B cell (primary cell): ENCODE results near the gene RFT1. TPM values are rescaled to one million over a fixed set of nuclear protein-coding genes. Genes with fewer than 3 reads are reported as not detected.

Experiments used
- ATAC-seq: fragments of 200-7000 bp; cut with Tn5 transposase; one replicate; pipeline ENCODE4 v1.10.0; 2021; ENCODE audit warnings: low read depth, mild to moderate bottlenecking, moderate number of reproducible peaks, moderate library complexity
- CTCF ChIA-PET: fragments of 350-600 bp; sonication (Branson Sonifier 250); formaldehyde crosslinking; loops from one replicate; lab custom pipeline; 2021; ENCODE audit warnings: antibody characterized with exemption, inconsistent platforms; lab: Charles Lee
- POLR2A ChIA-PET: fragments of 350-600 bp; sonication (Branson Sonifier 250); formaldehyde crosslinking; loops from one replicate; lab custom pipeline; 2021; ENCODE audit warnings: antibody characterized with exemption; lab: Charles Lee
- DNase-seq: peaks from one replicate; pipeline ENCODE4 v3.0.0; 2013
- H2AFZ ChIP-seq: 2 replicates; pipeline ENCODE4 v1.6.1; 2012; ENCODE audit warnings: mild to moderate bottlenecking, low read depth, low read length; ENCODE audit not compliant: insufficient read depth, poor library complexity, severe bottlenecking
- H3K27ac ChIP-seq, 2 donors: 1 replicate in 1 of 2; 2 replicates in 1 of 2; pipeline ENCODE4 v1.5.1; 2012 to 2013; ENCODE audit warnings: low read length in 2 of 2, mild to moderate bottlenecking in 2 of 2, moderate library complexity in 1 of 2
- H3K27me3 ChIP-seq, 4 experiments: fragments of 200-600 bp in 1 of 4; sonication (generic) in 1 of 4; replicated peaks in 1 of 4; 1 replicate in 2 of 4; 2 replicates in 2 of 4; pipeline versions ENCODE4 v1.6.1 to v1.7.0; 2013 to 2016; ENCODE audit warnings: low read length in 3 of 4, mild to moderate bottlenecking in 2 of 4, mixed read lengths in 1 of 4, moderate library complexity in 1 of 4; ENCODE audit not compliant: insufficient read depth in 4 of 4, control insufficient read depth in 3 of 4; ENCODE audit errors: control extremely low read depth in 1 of 4
- H3K36me3 ChIP-seq, 2 experiments: replicated peaks in 1 of 2; 1 replicate in 1 of 2; 2 replicates in 1 of 2; pipeline versions ENCODE4 v1.6.1 to v1.7.1; 2013; ENCODE audit warnings: low read length in 1 of 2; ENCODE audit not compliant: insufficient read depth in 2 of 2, control insufficient read depth in 1 of 2; ENCODE audit errors: control extremely low read depth in 1 of 2, extremely low read depth in 1 of 2
- H3K4me1 ChIP-seq, 2 donors: fragments of 200-600 bp in 1 of 2; sonication (generic) in 1 of 2; 1 replicate in 1 of 2; 2 replicates in 1 of 2; pipeline versions ENCODE4 v1.5.1 to v1.6.1; 2013 to 2017; ENCODE audit warnings: low read length in 2 of 2; ENCODE audit not compliant: control insufficient read depth in 2 of 2, insufficient read depth in 2 of 2
- H3K4me2 ChIP-seq: replicated peaks from 2 replicates; pipeline ENCODE3; 2012; ENCODE audit warnings: mild to moderate bottlenecking, low read depth, low read length; ENCODE audit not compliant: poor library complexity, severe bottlenecking
- H3K4me3 ChIP-seq, 5 experiments: fragments of 200-600 bp in 1 of 5; sonication (generic) in 1 of 5; 1 replicate in 3 of 5; 2 replicates in 2 of 5; pipeline versions ENCODE4 v1.5.1 to v1.7.0; 2011 to 2016; ENCODE audit warnings: low read length in 4 of 5, mild to moderate bottlenecking in 4 of 5, low read depth in 2 of 5, control low read depth in 1 of 5, moderate library complexity in 1 of 5; ENCODE audit not compliant: insufficient read depth in 1 of 5; ENCODE audit errors: control extremely low read depth in 1 of 5, extremely low read depth in 1 of 5
- H3K79me2 ChIP-seq: fragments of 200-600 bp; sonication (generic); one replicate; pipeline ENCODE4 v1.6.0; 2016; ENCODE audit warnings: low read length; ENCODE audit not compliant: control insufficient read depth, insufficient read depth
- H3K9ac ChIP-seq: fragments of 200-600 bp; sonication (generic); 2 replicates; pipeline ENCODE4 v1.6.1; 2017; ENCODE audit warnings: mild to moderate bottlenecking, low read length, moderate library complexity
- H3K9me3 ChIP-seq, 3 donors: one replicate each; pipeline versions ENCODE4 v1.6.1 to v1.7.1; 2013; ENCODE audit warnings: low read length in 2 of 3; ENCODE audit not compliant: control insufficient read depth in 2 of 3, insufficient read depth in 1 of 3; ENCODE audit errors: control extremely low read depth in 1 of 3
- H4K20me1 ChIP-seq: 2 replicates; pipeline ENCODE4 v1.6.0; 2012; ENCODE audit warnings: mild to moderate bottlenecking, low read length; ENCODE audit not compliant: insufficient read depth, control insufficient read depth, poor library complexity, severe bottlenecking
- H3K27ac Mint-ChIP-seq: one replicate; pipeline ENCODE4 v1.8.0; 2021; ENCODE audit warnings: mixed read lengths
- H3K27me3 Mint-ChIP-seq: one replicate; pipeline ENCODE4 v1.8.0; 2021; ENCODE audit warnings: mixed read lengths
- H3K4me1 Mint-ChIP-seq: one replicate; pipeline ENCODE4 v1.8.0; 2021; ENCODE audit warnings: mixed read lengths
- H3K4me3 Mint-ChIP-seq: one replicate; pipeline ENCODE4 v1.8.0; 2021; ENCODE audit warnings: mixed read lengths
- H3K9me3 Mint-ChIP-seq: one replicate; pipeline ENCODE4 v1.8.0; 2022; ENCODE audit warnings: mixed read lengths; ENCODE audit not compliant: insufficient read depth
- CTCF ChIP-seq: fragments of 200-600 bp; IDR thresholded peaks from one replicate; pipeline ENCODE4 v1.8.0; 2022; ENCODE audit warnings: antibody characterized with exemption, mild to moderate bottlenecking
- EZH2 ChIP-seq: IDR thresholded peaks from 2 replicates; pipeline ENCODE4 v1.6.1; 2012; ENCODE audit warnings: borderline replicate concordance, low read depth, mild to moderate bottlenecking, moderate library complexity, low read length; ENCODE audit not compliant: insufficient read depth, poor library complexity, severe bottlenecking
- WGBS: methylation state at CpG from one replicate; pipeline ENCODE4 v1.1.5; 2013; ENCODE audit warnings: missing lambda C conversion rate; ENCODE audit not compliant: insufficient coverage; 5-methylcytosine and 5-hydroxymethylcytosine counted together
- intact Hi-C: fragments of 100-400 bp; cut with micrococcal nuclease; formaldehyde crosslinking; loops from one replicate; pipeline ENCODE4 v1.10.0; 2022
- polyA plus RNA-seq: library from polyadenylated mRNA; depleted of rRNA; stranded (reverse); fragments of >200 nt; gene quantifications from 2 replicates; pipeline ENCODE4 v1.2.3, GENCODE V29; 2012
- total RNA-seq, 2 donors: library from RNA; stranded (reverse); fragments of 120-200 nt in 1 of 2; gene quantifications; 1 replicate in 1 of 2; 2 replicates in 1 of 2; pipeline versions ENCODE4 v1.2.3 to v1.2.4, GENCODE V29; 2013 to 2022

RFT1 gene
- total and polyA plus RNA-seq, 2 donors (not counting 1 experiment from before 2014, with no cell fraction given): 12.1 to 28.9 TPM

GRCh38 chr3:53079147-53079546 lies 51.1 kb downstream of the RFT1 start:
- ChIA-PET POLR2A (no interaction called here), CTCF (no interaction called here)
- peaks cover under 1% of the 10 kb centered on the region for H3K4me1 Mint-ChIP-seq
- Histone ChIP-seq H3K4me2 (no peak overlapping the region), H3K4me1 (no peaks in the 10 kb centered on the region), H4K20me1 (no peaks in the 10 kb centered on the region), H3K36me3 (no peaks in the 10 kb centered on the region), H3K27ac (no peak overlapping the region), H3K9me3 (no peaks in the 10 kb centered on the region), H3K4me3 (no peak overlapping the region), H3K27me3 (no peaks in the 10 kb centered on the region), H2AFZ (no peak overlapping the region), H3K79me2 (no peaks in the 10 kb centered on the region), H3K9ac (no peak overlapping the region)
- no peak for ATAC-seq
- no peak overlapping the region for H3K4me3 Mint-ChIP-seq
- DNase-seq: no peak
- TF ChIP-seq CTCF: no peak
- no peak for TF ChIP-seq EZH2
- intact Hi-C loops: no loop called here
- H3K9me3 Mint-ChIP-seq: no peaks in the 10 kb centered on the region
- H3K27ac Mint-ChIP-seq: no peak overlapping the region
- 95% methylated on average over 4 of the region's 6 CpGs for WGBS
- no peaks in the 10 kb centered on the region for H3K27me3 Mint-ChIP-seq

DNA sequence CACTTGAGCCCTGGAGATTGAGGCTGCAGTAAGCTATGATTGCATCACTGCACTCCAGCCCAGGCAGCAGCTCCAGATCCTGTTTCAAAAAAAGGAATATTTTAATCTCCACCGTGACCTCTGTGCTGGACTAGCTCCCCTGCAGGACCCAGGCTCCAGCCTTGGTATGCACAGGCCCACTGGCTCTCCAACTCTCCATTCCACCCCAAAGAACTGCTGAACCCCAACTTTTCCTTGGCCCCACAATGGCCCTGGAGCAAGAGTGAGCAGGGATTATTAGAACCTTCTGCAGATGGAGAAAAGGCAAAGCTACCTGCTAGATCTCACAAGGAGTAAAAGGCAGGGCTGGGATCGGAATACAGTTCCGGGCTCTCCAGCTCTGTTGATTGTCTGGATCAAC lies 51.6 kb downstream of the RFT1 start:
- POLR2A ChIA-PET: no interaction called here
- CTCF ChIA-PET: no interaction called here

More for the DNA sequence above, 51.6 kb downstream of the RFT1 start:
- Histone ChIP-seq H3K9me3 (no peaks in the 10 kb centered on the region), H2AFZ (no peak overlapping the region), H3K36me3 (no peaks in the 10 kb centered on the region), H3K9ac (no peak overlapping the region), H3K27me3 (no peaks in the 10 kb centered on the region), H4K20me1 (no peaks in the 10 kb centered on the region), H3K4me2 (no peak overlapping the region), H3K4me1 (peaks cover under 1 to 1% of the 10 kb centered on the region in 2 donors), H3K27ac (no peak overlapping the region), H3K4me3 (no peak overlapping the region), H3K79me2 (no peaks in the 10 kb centered on the region)
- no peaks in the 10 kb centered on the region for H3K9me3 Mint-ChIP-seq
- H3K4me1 Mint-ChIP-seq: peaks cover 2% of the 10 kb centered on the region
- 100% methylated on average over 3 of the region's 3 CpGs for WGBS
- ATAC-seq: no peak
- TF ChIP-seq CTCF (no peak), EZH2 (no peak)
- DNase-seq: no peak
- no peak overlapping the region for H3K27ac Mint-ChIP-seq
- H3K4me3 Mint-ChIP-seq: no peak overlapping the region
- H3K27me3 Mint-ChIP-seq: no peaks in the 10 kb centered on the region
- intact Hi-C loops: no loop called here
